GM12865 (cell line): ENCODE results near the gene TMC5.

Source experiments
- DNase-seq: peaks from one replicate; pipeline ENCODE4 v3.0.0; 2010; ENCODE audit warnings: low read depth
- H3K4me3 ChIP-seq: 2 replicates; pipeline ENCODE4 v1.5.1; 2011; ENCODE audit warnings: mild to moderate bottlenecking, low read depth, low read length, control low read depth
- TF ChIP-seq, protein P1 (sequence below): IDR thresholded peaks from 2 replicates; pipeline ENCODE4 v1.5.1; 2011; ENCODE audit warnings: low read length, control low read depth, low read depth, inconsistent platforms; ENCODE audit not compliant: insufficient read depth; ENCODE audit errors: missing control alignments

TMC5 gene

DNA sequence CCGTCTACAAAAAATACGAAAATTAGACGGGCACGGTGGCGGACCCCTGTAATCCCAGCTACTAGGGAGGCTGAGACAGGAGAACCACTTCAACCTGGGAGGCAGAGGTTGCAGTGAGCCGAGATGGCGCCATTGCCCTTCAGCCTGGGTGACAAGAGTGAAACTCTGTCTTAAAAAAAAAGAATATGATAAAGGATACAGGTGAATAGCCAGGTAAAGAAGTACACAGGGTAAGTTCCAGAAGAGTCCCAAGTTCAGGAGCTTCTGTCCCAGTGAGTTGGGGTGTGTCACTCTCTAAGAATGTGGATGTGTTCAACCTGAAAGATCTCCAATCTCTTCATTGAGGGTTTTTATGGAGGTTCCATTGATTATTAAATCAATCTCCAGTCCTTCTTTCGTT lies 6.8 kb downstream of the TMC5 start:
- no peak for DNase-seq
- TF ChIP-seq, protein P1, sequence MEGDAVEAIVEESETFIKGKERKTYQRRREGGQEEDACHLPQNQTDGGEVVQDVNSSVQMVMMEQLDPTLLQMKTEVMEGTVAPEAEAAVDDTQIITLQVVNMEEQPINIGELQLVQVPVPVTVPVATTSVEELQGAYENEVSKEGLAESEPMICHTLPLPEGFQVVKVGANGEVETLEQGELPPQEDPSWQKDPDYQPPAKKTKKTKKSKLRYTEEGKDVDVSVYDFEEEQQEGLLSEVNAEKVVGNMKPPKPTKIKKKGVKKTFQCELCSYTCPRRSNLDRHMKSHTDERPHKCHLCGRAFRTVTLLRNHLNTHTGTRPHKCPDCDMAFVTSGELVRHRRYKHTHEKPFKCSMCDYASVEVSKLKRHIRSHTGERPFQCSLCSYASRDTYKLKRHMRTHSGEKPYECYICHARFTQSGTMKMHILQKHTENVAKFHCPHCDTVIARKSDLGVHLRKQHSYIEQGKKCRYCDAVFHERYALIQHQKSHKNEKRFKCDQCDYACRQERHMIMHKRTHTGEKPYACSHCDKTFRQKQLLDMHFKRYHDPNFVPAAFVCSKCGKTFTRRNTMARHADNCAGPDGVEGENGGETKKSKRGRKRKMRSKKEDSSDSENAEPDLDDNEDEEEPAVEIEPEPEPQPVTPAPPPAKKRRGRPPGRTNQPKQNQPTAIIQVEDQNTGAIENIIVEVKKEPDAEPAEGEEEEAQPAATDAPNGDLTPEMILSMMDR: no peak
- H3K4me3 ChIP-seq: no peak overlapping the region

DNA sequence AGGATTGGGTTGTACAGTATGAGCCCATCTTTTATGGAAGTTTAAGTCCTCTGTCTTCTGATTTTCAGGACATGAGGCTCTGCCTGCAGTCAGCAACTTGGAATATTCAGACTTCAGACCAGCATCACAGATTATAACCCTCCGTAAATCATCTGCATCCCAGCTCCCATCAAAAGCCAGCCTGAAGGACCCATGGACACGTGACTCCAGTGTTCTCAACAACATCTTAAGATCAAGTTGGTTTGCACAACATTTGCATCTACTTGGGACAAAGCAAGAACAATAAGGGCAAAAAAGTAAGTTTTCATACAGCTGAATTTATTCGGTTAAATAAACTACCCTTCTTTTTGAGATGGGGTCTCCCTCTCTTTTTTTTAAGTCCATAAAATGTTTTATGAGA lies 12.7 kb downstream of the TMC5 start:
- DNase-seq: no peak
- no peak overlapping the region for H3K4me3 ChIP-seq
- TF ChIP-seq, protein P1: no peak

DNA sequence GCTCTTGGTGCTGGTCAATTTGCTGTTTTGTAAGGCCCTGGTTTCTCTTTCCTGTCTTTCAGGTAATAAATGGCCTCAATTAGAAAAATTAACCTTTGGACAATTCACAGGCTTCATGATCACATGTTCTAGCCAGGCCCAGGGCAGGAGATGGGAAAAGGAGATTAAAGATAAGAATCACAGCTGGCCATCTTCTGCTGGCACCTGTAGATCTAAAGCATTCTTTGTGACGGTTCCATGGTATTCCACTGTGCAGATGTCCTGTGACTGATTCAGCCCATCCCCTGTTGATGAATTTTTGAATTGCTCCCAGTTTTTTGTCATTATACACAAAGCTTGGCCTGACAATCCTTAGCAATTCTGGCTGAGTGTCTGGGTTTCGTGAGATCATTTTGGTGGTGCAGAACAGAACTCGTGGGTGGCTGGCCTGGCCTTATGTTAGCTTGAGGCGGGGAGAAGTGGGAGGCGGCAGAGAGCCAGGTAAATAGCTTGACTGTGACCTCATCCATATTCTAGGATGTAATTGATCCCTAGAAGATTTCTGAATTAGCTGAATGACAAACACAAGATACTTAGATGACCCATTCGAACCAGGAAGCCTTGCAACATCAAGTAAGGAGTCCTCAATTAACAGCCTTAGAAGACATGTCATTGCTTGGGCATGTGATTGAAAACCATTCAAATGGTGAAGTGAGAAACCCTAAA lies 14.1 kb downstream of the TMC5 start:
- TF ChIP-seq, protein P1: no peak
- DNase-seq: no peak
- H3K4me3 ChIP-seq: no peak overlapping the region

DNA sequence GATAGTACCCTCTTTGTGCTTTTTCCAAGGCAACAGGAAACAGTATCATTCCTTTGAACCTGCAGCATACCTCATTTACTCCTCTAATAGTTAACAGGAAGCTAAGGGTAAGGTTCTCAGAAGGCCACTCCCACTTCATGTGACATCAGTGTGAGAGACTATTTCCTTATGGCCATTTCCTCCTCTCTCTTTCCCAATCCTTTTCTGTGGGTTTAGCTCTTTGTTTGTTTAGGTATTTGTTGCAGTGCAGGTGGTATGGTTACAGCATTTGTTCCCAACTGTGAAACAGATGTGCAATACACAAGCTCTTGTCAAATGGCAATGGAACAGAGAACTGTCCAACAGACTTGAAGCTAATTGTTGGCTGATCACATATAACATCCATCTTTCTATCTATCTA lies 14.7 kb downstream of the TMC5 start:
- no peak overlapping the region for H3K4me3 ChIP-seq
- no peak for DNase-seq
- TF ChIP-seq, protein P1: no peak

DNA sequence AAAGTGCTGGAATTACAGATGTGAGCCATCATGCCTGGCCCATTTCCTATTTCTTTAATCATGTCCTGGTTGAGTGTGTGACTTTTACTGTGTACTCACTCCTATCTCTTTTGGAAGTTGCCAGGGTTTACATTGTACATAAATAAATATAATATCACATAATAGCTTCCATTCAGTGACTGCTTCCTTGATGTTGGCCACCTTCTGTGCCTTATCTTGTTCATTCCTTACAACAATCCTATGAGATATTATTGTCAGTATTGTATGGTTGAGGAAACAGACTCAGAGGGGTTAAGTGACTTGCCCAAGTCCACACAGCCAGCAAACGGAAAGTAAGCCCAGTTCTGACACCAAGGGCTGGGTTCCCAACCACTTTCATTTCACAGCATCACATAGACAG lies 16.9 kb downstream of the TMC5 start:
- TF ChIP-seq, protein P1: no peak
- H3K4me3 ChIP-seq: no peak overlapping the region
- no peak for DNase-seq

DNA sequence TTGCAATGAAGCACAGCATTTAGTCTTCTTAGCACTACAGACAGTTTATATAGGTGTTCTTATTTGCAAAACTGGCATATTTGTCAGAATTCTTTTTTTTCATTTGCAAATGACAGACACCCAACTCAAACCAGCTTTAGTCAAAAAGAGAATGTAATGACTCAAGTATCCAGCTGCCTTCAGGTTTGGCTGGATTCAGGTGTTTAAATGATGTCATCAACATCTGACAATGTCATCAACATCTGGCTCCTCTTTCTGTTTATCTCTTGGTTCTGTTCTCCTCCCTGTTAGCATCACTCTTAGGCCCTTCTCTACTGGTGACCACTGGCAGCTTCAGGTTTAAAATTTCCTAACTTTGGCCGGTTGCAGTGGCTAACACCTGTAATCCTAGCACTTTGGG lies 18.9 kb downstream of the TMC5 start:
- no peak for DNase-seq
- no peak overlapping the region for H3K4me3 ChIP-seq
- TF ChIP-seq, protein P1: no peak

DNA sequence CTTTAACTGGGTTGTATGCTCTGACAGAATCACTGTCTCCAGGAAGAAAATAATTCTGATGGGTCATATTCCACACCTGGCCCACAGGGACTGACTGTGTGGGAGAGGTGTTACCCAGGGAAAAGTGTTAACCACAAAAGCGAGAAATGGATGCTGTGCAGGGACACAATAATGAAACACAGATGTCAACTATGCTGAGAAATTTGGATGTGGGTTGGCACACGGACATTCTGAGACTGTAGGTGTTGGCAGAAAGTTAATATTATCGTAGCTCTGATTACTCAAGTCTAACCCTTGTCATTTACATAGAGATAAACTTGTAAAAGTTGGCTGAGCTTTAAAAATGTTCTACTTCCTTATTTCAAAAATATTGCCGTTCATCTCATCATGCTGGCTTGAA lies 19.6 kb downstream of the TMC5 start:
- no peak overlapping the region for H3K4me3 ChIP-seq
- TF ChIP-seq, protein P1: no peak
- DNase-seq: no peak
